ENCODE measurements around the gene TANGO6. TPM values are rescaled to one million over a fixed set of nuclear protein-coding genes. Genes with fewer than 3 reads are reported as not detected.

Gene TANGO6
- total RNA-seq, 2 donors from 2014 or later: 9.6 to 22.7 TPM

DNA sequence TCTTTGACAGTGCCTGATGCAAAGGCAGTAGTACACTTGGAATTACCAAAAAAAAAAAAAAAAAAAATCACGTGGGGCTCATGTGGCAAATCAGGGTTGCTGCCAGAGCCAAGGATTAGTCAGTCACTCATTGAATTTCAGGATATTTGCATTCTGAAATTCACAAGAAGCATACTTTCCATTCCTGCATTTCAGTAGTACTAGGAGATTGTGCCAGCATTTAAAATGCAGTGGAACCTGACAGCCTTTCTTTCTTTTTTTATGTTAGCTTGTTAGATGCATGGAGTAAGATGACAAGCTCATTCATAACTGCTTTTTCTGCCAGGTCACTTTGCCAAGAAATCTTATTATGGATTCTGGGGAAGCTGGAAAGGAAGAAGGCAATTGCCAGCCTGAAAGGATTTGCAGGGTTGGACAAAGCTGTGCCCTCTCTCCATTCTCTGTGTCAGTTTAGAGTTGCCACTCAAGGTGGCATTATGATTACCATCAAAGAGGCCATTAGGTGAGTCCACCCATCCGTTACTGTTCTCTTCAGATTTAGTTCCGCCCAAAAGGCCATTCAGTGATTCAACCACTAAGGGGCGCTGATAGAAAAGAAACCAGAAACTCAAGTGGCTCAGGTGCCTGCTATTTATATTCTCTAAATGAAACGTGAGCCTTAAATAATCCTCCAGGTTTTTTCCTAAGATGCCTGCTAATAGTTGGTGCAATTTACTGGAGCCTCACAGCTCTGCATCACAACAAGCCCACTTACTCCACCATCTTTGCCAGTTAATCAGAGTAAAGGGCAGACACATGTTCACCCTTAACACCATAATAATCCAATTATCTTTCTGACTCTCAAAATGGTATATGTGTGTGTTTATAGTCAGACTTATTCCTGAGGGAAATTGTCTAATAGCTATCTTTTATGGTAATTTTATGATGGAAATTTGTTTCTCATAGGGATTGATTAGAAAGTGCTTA lies 59.0 kb downstream of the TANGO6 start:
- WGBS, 2 donors: 1 to 14% methylated on average over 5 of the region's 5 CpGs
- TF ChIP-seq POLR2A (IDR thresholded peaks at IDR 0.05): no peak
- TF ChIP-seq, protein P1, sequence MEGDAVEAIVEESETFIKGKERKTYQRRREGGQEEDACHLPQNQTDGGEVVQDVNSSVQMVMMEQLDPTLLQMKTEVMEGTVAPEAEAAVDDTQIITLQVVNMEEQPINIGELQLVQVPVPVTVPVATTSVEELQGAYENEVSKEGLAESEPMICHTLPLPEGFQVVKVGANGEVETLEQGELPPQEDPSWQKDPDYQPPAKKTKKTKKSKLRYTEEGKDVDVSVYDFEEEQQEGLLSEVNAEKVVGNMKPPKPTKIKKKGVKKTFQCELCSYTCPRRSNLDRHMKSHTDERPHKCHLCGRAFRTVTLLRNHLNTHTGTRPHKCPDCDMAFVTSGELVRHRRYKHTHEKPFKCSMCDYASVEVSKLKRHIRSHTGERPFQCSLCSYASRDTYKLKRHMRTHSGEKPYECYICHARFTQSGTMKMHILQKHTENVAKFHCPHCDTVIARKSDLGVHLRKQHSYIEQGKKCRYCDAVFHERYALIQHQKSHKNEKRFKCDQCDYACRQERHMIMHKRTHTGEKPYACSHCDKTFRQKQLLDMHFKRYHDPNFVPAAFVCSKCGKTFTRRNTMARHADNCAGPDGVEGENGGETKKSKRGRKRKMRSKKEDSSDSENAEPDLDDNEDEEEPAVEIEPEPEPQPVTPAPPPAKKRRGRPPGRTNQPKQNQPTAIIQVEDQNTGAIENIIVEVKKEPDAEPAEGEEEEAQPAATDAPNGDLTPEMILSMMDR (IDR thresholded peaks at IDR 0.05): peak; percentile 50 to 86 (median 76)

DNA sequence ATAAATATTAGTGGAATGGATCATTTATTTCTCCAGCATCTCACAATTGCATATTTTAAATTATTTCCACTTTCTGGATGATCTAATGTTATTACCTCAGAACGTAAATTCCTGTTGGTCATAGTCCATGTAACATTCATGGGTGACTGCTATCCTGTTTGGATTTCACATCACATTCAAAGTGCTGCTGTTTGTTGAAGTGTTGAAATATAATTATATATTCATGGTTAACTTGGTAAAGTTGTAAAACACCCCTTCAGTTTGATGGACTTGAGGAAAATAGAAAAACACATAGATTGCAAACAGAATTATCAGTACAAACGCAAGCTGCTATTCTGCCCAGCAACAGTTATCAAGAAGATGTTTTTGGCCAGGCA lies 59.6 kb downstream of the TANGO6 start:
- H3K4me1 ChIP-seq: peaks cover 7% of the 10 kb centered on the region
- no peaks in the 10 kb centered on the region for H3K9me3 ChIP-seq
- H3K27me3 ChIP-seq: no peaks in the 10 kb centered on the region
- no peak for DNase-seq
- WGBS, 2 donors: 43 to 45% methylated on average over 2 of the region's 2 CpGs
- no peak overlapping the region for H3K27ac ChIP-seq
- no peaks in the 10 kb centered on the region for H3K36me3 ChIP-seq (replicated peaks in 1 of 2; ENCODE audit: insufficient read depth in 1 of 2, low read depth in 2 of 2)
- no peak overlapping the region for H3K4me3 ChIP-seq
- ATAC-seq: no peak
- no peak for TF ChIP-seq POLR2A (IDR thresholded peaks at IDR 0.05)
- TF ChIP-seq, protein P1 (IDR thresholded peaks at IDR 0.05): no peak
- intact Hi-C loops (cut with DNase I): loop anchor here (5.0 kb wide), 1 partner anchor 219 kb away; no protein-coding TSS in a partner anchor

More for the DNA sequence above, 59.0 kb downstream of the TANGO6 start:
- Histone ChIP-seq H3K4me1 (peaks cover under 1% of the 10 kb centered on the region), H3K9me3 (no peaks in the 10 kb centered on the region), H3K4me3 (no peak overlapping the region), H3K27ac (no peak overlapping the region), H3K36me3 (replicated peaks in 1 of 2; ENCODE audit: insufficient read depth in 1 of 2, low read depth in 2 of 2) (no peaks in the 10 kb centered on the region), H3K27me3 (no peaks in the 10 kb centered on the region)
- peak; percentile 74 for ATAC-seq
- DNase-seq: peak; percentile 51 to 67 (median 60)
- intact Hi-C loops (cut with DNase I): loop anchor here (5.0 kb wide), 1 partner anchor 220 kb away; no protein-coding TSS in a partner anchor

DNA sequence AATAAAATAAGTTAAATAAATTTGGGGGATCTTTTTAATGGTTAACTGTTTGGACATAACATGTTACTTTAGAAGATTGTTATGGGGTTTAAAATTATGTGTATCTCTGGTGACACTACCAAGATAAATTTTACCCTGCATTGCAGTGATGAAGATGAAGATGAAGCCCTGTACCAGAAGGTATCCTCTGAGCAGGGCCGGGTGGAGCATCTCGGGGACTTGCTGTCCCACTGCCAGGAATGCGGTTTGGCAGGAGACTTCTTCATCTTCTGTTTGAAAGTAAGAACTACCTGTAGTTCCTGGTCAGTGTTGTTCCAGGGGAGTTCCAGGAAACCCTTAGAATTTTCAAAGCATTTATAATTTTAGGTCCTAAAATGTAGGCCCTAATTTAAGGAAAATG lies 64.0 kb downstream of the TANGO6 start:
- Histone ChIP-seq H3K4me3 (no peak overlapping the region), H3K4me1 (peaks cover 34% of the 10 kb centered on the region), H3K36me3 (replicated peaks in 1 of 2; ENCODE audit: insufficient read depth in 1 of 2, low read depth in 2 of 2) (no peaks in the 10 kb centered on the region), H3K27ac (no peak overlapping the region), H3K9me3 (no peaks in the 10 kb centered on the region), H3K27me3 (no peaks in the 10 kb centered on the region)
- TF ChIP-seq POLR2A (IDR thresholded peaks at IDR 0.05): no peak
- ATAC-seq (no peak), DNase-seq (no peak)
- WGBS, 2 donors: 75 to 85% methylated on average over 3 of the region's 3 CpGs
- intact Hi-C loops (cut with DNase I): no loop called here

DNA sequence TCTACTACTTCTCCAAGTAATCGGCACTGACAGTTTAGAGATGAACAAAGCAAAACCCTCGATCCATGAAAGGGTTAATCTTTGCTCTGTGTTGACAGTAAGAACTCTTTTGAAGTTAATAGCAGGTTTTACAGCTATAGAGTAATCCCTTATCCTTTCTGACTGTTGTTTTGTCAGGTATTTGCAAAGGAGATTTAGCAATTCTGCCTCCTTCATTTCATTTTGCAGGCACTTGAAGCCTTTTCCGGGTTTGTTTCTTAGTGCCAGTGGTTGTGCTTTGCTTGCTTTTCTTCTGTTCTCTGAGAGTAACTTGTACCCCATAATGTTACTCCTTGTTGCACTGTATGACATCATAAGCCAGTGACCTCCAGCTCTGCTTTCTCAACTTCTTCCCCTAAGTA lies 64.5 kb downstream of the TANGO6 start:
- Histone ChIP-seq H3K4me3 (no peak overlapping the region), H3K27me3 (no peaks in the 10 kb centered on the region), H3K27ac (peak overlapping the region in 2 of 4 donors; percentile 9 to 73), H3K9me3 (no peaks in the 10 kb centered on the region), H3K4me1 (peaks cover 34% of the 10 kb centered on the region), H3K36me3 (replicated peaks in 1 of 2; ENCODE audit: insufficient read depth in 1 of 2, low read depth in 2 of 2) (no peaks in the 10 kb centered on the region)
- no peak for ATAC-seq
- DNase-seq: no peak
- TF ChIP-seq POLR2A (IDR thresholded peaks at IDR 0.05): no peak
- intact Hi-C loops (cut with DNase I): no loop called here
- 28 to 31% methylated on average over 3 of the region's 3 CpGs for WGBS, 2 donors

DNA sequence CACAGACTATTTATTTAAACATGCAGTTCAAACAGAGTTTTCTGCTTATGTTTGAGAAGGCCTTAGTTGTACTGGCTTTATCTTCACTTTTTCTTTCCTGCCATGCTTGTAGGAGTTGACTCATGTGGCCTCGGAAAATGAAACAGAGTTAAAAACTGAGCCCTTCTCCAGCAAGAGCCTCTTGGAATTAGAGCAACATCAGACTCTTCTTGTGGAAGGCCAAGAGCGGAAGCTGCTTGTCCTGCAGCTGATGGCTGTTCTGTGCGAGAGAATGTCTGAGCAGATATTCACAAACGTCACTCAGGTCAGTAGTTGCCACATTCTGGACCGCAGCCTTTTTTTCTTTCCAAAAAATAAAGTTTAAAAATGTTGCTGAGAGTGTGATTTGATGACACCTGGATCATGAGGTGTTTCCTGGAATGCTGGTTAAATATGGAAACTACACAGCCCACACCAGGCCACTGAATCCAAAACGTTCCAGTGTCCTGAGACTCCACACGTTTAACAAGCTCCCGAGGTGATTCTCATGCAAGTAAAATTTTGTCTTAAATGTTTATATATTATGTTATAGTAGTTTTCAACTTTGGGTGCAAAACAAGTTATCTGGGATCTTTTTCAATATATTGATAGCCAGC lies 65.9 kb downstream of the TANGO6 start:
- Histone ChIP-seq H3K27ac (peak overlapping the region; percentile 25 to 73 (median 50)), H3K36me3 (replicated peaks in 1 of 2; ENCODE audit: insufficient read depth in 1 of 2, low read depth in 2 of 2) (no peaks in the 10 kb centered on the region), H3K4me1 (peaks cover 34% of the 10 kb centered on the region), H3K27me3 (no peaks in the 10 kb centered on the region), H3K4me3 (no peak overlapping the region), H3K9me3 (no peaks in the 10 kb centered on the region)
- 43 to 45% methylated on average over 8 of the region's 8 CpGs for WGBS, 2 donors
- DNase-seq (no peak), ATAC-seq (peak; percentile 41)
- intact Hi-C loops (cut with DNase I): no loop called here
- TF ChIP-seq POLR2A (IDR thresholded peaks at IDR 0.05): no peak
- TF ChIP-seq, protein P1 (IDR thresholded peaks at IDR 0.05): no peak

Data from body of pancreas (tissue), 4 donors.